Measurements from ENCODE around the gene SF3B3. TPM values are rescaled to one million over a fixed set of nuclear protein-coding genes. Genes with fewer than 3 reads are reported as not detected.

The SF3B3 gene
- total and polyA plus RNA-seq, 2 of the 13 experiments (the other 11 are each of a cell fraction or from before 2014, with no cell fraction given), result 157 to 500 TPM

- TF ChIP-seq MED8 (CRISPR knock-in tag; IDR thresholded peaks at IDR 0.05; ENCODE audit: insufficient replicate concordance), result peak; percentile 82
- TF ChIP-seq, protein P1, sequence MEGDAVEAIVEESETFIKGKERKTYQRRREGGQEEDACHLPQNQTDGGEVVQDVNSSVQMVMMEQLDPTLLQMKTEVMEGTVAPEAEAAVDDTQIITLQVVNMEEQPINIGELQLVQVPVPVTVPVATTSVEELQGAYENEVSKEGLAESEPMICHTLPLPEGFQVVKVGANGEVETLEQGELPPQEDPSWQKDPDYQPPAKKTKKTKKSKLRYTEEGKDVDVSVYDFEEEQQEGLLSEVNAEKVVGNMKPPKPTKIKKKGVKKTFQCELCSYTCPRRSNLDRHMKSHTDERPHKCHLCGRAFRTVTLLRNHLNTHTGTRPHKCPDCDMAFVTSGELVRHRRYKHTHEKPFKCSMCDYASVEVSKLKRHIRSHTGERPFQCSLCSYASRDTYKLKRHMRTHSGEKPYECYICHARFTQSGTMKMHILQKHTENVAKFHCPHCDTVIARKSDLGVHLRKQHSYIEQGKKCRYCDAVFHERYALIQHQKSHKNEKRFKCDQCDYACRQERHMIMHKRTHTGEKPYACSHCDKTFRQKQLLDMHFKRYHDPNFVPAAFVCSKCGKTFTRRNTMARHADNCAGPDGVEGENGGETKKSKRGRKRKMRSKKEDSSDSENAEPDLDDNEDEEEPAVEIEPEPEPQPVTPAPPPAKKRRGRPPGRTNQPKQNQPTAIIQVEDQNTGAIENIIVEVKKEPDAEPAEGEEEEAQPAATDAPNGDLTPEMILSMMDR (CRISPR knock-in tag; IDR thresholded peaks at IDR 0.05), result no peak
- peak; percentile 3 for TF ChIP-seq NKX3-1 (CRISPR knock-in tag; IDR thresholded peaks at IDR 0.05)
- TF ChIP-seq, protein P2, sequence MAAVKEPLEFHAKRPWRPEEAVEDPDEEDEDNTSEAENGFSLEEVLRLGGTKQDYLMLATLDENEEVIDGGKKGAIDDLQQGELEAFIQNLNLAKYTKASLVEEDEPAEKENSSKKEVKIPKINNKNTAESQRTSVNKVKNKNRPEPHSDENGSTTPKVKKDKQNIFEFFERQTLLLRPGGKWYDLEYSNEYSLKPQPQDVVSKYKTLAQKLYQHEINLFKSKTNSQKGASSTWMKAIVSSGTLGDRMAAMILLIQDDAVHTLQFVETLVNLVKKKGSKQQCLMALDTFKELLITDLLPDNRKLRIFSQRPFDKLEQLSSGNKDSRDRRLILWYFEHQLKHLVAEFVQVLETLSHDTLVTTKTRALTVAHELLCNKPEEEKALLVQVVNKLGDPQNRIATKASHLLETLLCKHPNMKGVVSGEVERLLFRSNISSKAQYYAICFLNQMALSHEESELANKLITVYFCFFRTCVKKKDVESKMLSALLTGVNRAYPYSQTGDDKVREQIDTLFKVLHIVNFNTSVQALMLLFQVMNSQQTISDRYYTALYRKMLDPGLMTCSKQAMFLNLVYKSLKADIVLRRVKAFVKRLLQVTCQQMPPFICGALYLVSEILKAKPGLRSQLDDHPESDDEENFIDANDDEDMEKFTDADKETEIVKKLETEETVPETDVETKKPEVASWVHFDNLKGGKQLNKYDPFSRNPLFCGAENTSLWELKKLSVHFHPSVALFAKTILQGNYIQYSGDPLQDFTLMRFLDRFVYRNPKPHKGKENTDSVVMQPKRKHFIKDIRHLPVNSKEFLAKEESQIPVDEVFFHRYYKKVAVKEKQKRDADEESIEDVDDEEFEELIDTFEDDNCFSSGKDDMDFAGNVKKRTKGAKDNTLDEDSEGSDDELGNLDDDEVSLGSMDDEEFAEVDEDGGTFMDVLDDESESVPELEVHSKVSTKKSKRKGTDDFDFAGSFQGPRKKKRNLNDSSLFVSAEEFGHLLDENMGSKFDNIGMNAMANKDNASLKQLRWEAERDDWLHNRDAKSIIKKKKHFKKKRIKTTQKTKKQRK (IDR thresholded peaks at IDR 0.05; ENCODE audit: low read length), result no peak
- TF ChIP-seq ZBTB7B (CRISPR knock-in tag; IDR thresholded peaks at IDR 0.05), result 0 out of 2 replicates have a peak, but pooled peaks have one; percentile 63
- TF ChIP-seq DZIP1 (CRISPR knock-in tag; IDR thresholded peaks at IDR 0.05), result 0 out of 2 replicates have a peak, but pooled peaks have one; percentile 67
- peak; percentile 90 for TF ChIP-seq ZFAT (CRISPR knock-in tag; conservative IDR thresholded peaks at IDR 0.05)
- no peak for TF ChIP-seq ZNF773 (CRISPR knock-in tag; IDR thresholded peaks at IDR 0.05; ENCODE audit: borderline replicate concordance)
- no peak for TF ChIP-seq CCAR2 (optimal IDR thresholded peaks at IDR 0.05; ENCODE audit: low read depth, low read length)
- TF ChIP-seq, protein P3, sequence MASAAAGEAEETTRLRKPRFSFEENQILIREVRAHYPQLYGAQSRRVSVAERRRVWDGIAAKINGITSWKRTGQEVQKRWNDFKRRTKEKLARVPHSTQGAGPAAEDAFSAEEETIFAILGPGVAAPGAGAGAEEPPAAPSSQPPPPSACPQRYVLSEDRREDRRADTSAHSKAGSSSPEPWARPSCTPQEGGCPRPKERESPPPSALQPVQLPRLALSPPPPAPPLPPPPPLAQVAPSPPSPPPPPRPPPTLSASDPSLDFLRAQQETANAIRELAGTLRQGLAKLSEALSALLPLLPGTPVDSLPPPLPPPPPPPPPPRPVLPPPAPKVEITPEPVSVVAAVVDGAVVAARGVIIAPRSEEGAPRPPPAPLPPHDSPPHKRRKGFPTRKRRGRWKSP (CRISPR knock-in tag; IDR thresholded peaks at IDR 0.05), result peak; percentile 90
- TF ChIP-seq ZNF460 (CRISPR knock-in tag; IDR thresholded peaks at IDR 0.05; ENCODE audit: borderline replicate concordance), result no peak
- 0 out of 2 replicates have a peak, but pooled peaks have one; percentile 30 for TF ChIP-seq ZNF513 (CRISPR knock-in tag; conservative IDR thresholded peaks at IDR 0.05)
- TF ChIP-seq, protein P4, sequence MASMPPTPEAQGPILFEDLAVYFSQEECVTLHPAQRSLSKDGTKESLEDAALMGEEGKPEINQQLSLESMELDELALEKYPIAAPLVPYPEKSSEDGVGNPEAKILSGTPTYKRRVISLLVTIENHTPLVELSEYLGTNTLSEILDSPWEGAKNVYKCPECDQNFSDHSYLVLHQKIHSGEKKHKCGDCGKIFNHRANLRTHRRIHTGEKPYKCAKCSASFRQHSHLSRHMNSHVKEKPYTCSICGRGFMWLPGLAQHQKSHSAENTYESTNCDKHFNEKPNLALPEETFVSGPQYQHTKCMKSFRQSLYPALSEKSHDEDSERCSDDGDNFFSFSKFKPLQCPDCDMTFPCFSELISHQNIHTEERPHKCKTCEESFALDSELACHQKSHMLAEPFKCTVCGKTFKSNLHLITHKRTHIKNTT (CRISPR knock-in tag; IDR thresholded peaks at IDR 0.05), result 0 out of 2 replicates have a peak, but pooled peaks have one; percentile 42
- TF ChIP-seq HOXD1 (CRISPR knock-in tag; IDR thresholded peaks at IDR 0.05), result 0 out of 2 replicates have a peak, but pooled peaks have one; percentile 25
Measured at GRCh38 chr16:70523743-70524398, at the start of gene SF3B3 (continued).
